Stimulated activated CD4-positive, alpha-beta T cell treated with anti-CD3 and anti-CD28 coated beads, Interleukin-4, amount 100 ng/mL, for 24 hours (primary cell): Measurements from ENCODE around the gene IL21R.
"Not testable (repeated sequence)": the region's sequence is repeated elsewhere in the genome, so short reads cannot be mapped to it uniquely, and the experiment has no call there.

Source experiments
- DNase-seq: peaks from one replicate; pipeline ENCODE4 v3.0.0-alpha.2; 2020

IL21R gene

GRCh38 chr16:27428026-27428785 lies 26.2 kb downstream of the IL21R start:
- DNase-seq: peak; percentile 3

- no peak for DNase-seq
Measured at GRCh38 chr16:27429330-27429871, 27.4 kb downstream of the IL21R start.

- peak; percentile 3 for DNase-seq
Measured at GRCh38 chr16:27429981-27430441, 28.0 kb downstream of the IL21R start.

GRCh38 chr16:27430512-27430911 lies 28.5 kb downstream of the IL21R start:
- no peak for DNase-seq

- DNase-seq: peak; percentile 4
Measured at GRCh38 chr16:27430923-27431484, 29.0 kb downstream of the IL21R start.

- DNase-seq: peak; percentile 3
Measured at GRCh38 chr16:27431773-27432532, 30.0 kb downstream of the IL21R start.

GRCh38 chr16:27432558-27432957 lies 30.6 kb downstream of the IL21R start:
- peak; percentile 2 for DNase-seq

- DNase-seq: not testable (repeated sequence)
Measured at GRCh38 chr16:27433191-27433590, 31.2 kb downstream of the IL21R start.

- DNase-seq: no peak
Measured at GRCh38 chr16:27433636-27434035, 31.7 kb downstream of the IL21R start.

- DNase-seq: no peak
Measured at GRCh38 chr16:27434141-27435051, 32.4 kb downstream of the IL21R start.

GRCh38 chr16:27435146-27435545 lies 33.2 kb downstream of the IL21R start:
- DNase-seq: not testable (repeated sequence)

- peak; percentile 1 for DNase-seq
Measured at GRCh38 chr16:27436065-27436464, 34.1 kb downstream of the IL21R start.

- DNase-seq: peak; percentile 2
Measured at GRCh38 chr16:27436921-27437650, 35.1 kb downstream of the IL21R start.

- DNase-seq: no peak
Measured at GRCh38 chr16:27437946-27438345, 36.0 kb downstream of the IL21R start.

GRCh38 chr16:27439271-27440018 lies 37.5 kb downstream of the IL21R start:
- no peak for DNase-seq

- no peak for DNase-seq
Measured at GRCh38 chr16:27441276-27441675, 39.3 kb downstream of the IL21R start.

GRCh38 chr16:27441998-27442397 lies 40.0 kb downstream of the IL21R start:
- no peak for DNase-seq

- no peak for DNase-seq
Measured at GRCh38 chr16:27444015-27444414, 42.0 kb downstream of the IL21R start.

GRCh38 chr16:27444470-27444869 lies 42.5 kb downstream of the IL21R start:
- no peak for DNase-seq

GRCh38 chr16:27445502-27446175 lies 43.7 kb downstream of the IL21R start:
- DNase-seq: no peak
